Measurements from ENCODE around the gene ZNF326.

The ZNF326 gene

DNA sequence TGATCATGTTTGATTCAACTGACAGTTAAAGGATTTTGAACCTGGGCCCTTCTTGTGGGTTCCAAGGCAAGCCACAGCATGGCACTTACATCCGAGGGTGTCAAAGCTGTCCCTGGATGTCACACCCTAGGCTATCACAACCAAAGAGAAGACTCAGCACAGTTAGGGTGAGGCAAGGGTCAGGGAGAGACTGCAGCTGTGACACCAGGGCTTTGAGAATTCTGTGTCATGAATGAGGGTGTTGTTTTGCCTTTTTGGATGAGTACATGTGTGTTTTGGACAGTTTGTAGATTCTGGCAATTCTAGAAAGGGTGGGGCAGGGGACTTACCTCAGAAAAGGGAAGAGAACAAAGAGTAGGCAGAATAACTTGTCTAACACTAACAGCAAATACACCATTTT lies 37.8 kb upstream of the ZNF326 start:
- H3K27ac Mint-ChIP-seq = peak overlapping the region; percentile 6

DNA sequence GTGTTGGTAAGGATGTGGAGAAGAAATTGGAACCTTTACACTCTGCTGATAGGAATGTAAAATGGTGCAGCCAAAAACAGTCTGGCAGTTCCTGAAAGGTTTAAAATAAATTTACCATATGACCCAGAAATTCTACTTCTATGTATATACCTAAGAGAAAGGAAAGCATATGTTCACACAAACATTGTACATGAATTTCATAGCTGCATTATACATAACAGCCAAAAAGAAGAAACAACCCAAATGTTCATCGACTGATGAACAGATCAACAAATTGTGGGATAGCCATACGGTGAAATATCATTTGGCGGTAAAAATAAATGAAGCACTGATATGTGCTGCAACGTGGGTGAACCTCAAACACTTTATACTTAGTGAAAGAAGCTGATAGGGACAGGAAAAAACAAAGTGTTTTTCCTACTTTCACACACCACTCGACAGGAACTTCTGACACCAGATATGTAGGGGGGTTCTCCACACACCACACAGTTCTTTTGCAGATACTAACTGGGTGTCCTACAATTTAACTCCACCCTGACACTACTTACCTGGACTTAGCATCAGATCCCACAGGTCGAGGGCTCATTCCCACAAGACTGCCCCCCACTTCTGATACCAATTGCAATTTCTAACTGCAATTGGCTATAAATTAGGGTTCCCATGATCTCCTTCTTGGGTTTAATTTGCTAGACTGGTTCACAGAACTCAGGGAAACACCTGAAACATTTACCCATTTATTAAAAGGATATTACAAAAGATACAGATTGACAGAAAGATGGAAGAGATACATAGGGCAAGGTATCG lies 35.9 kb upstream of the ZNF326 start:
- no peak overlapping the region for H3K4me3 Mint-ChIP-seq

More for the DNA sequence above, 37.8 kb upstream of the ZNF326 start:
- Mint-ChIP-seq H3K36me3 (peaks cover 4% of the 10 kb centered on the region), H3K27me3 (no peaks in the 10 kb centered on the region), H3K9me3 (ENCODE audit: low read depth) (peaks cover 6% of the 10 kb centered on the region), H3K4me1 (ENCODE audit: low read depth) (peaks cover 43% of the 10 kb centered on the region), H3K4me3 (peak overlapping the region; percentile 35)

DNA sequence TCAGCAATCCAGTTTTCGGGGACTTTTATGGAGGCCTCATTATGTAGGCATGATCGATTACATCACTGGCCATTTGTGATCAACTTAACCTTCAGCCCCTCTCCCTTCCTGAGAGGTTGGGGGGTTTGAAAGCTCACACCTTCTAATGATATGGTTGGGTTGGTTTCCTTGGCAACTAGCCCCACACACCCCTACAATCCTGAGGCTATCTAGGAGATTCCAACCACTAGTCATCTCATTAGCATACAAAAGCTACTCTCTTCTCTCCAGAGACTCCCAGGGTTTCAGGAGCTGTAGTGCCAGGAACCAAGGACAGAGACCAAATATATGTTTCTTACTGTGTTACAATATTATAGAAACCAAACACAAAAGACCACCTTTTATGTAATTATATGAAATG lies 35.2 kb upstream of the ZNF326 start:
- H3K4me3 Mint-ChIP-seq = no peak overlapping the region
- H3K36me3 Mint-ChIP-seq = peaks cover 4% of the 10 kb centered on the region
- H3K4me1 Mint-ChIP-seq (ENCODE audit: low read depth) = peaks cover 43% of the 10 kb centered on the region
- H3K27me3 Mint-ChIP-seq = no peaks in the 10 kb centered on the region
- no peak overlapping the region for H3K27ac Mint-ChIP-seq
- H3K9me3 Mint-ChIP-seq (ENCODE audit: low read depth) = peaks cover 6% of the 10 kb centered on the region

More for the DNA sequence above, 35.9 kb upstream of the ZNF326 start:
- Mint-ChIP-seq H3K27me3 (no peaks in the 10 kb centered on the region), H3K9me3 (ENCODE audit: low read depth) (peaks cover 6% of the 10 kb centered on the region), H3K4me1 (ENCODE audit: low read depth) (peaks cover 43% of the 10 kb centered on the region), H3K36me3 (peaks cover 4% of the 10 kb centered on the region), H3K27ac (no peak overlapping the region)

DNA sequence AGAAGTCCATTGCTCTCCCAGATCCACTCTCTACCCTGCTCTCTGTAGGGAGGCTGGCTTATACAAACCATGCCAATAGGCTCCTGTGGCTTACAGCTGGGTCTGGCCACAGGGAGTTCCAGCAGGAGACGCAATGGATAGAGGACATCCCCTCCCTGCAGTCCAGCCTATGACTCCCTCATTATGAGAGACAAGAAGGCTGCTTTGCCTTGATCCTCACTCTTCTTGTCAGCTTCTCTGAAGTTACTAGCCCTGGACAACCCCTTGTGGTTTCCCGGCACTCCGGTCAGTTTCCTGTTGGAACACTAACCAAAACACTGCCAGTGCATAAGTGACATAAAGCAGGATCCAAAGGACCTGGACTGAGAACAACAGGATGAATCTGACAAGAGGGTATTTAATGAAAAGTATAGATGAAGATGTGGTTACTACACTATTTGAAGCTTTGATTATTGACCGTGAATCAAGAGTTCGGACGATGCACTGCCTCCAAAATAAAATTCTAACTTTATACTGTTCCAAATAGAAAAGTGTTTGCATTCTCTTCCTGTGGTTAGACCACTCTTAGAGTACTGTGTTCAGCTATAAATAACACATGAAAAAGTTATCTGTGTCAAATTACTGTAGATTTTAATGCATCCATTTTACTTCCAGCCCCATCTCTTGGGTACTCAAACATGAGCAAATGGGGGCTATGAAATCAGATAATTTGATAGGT lies 32.7 kb upstream of the ZNF326 start:
- Mint-ChIP-seq H3K4me3 (no peak overlapping the region), H3K9me3 (ENCODE audit: low read depth) (peaks cover 6% of the 10 kb centered on the region), H3K27ac (no peak overlapping the region), H3K36me3 (peaks cover 3% of the 10 kb centered on the region), H3K27me3 (no peaks in the 10 kb centered on the region), H3K4me1 (ENCODE audit: low read depth) (peaks cover 38% of the 10 kb centered on the region)

DNA sequence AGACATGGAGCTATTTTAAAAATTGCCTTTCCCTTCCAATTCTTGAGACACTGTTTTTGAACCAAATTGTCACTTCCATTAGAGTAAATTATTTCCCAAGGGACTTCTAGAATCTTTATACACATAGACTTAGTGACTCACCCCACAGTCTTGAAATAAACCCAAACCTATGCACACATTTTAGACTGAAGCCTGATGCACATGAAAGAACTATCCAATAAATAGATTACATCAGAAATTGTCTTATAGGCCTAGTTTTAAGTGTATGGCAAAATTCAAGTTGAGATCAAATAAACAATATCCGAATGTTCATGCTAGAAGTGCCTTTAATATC lies 32.2 kb upstream of the ZNF326 start:
- Mint-ChIP-seq H3K27ac (no peak overlapping the region), H3K36me3 (peaks cover 3% of the 10 kb centered on the region), H3K4me3 (no peak overlapping the region), H3K9me3 (ENCODE audit: low read depth) (peaks cover 6% of the 10 kb centered on the region), H3K4me1 (ENCODE audit: low read depth) (peaks cover 33% of the 10 kb centered on the region), H3K27me3 (no peaks in the 10 kb centered on the region)

DNA sequence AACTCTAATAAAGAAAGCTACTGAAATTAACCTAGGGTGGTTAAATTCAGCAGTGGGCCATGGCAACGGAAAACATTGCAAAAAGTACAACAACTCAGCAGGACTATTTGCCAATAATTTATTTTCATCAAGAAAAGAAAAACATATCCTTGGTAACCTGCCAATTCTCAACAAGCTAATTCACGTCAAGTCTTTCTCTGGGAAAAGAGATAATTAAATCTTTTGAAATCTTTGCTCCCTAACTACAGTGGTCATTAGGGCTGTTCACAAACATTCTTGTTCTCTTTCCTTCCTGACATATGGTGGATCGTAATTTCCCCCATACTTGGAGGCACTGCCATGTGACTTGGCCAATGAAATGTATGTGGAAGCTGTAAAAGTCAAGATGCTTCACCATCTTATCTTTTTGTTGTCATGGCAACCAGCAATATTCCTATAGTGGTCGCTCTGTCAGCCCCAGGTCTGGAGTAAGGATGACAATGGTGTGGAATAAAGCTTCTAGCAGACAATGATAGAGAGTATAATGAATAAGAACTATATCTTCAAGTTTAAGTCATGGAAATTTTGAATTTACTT lies 29.6 kb upstream of the ZNF326 start:
- Mint-ChIP-seq H3K4me3 (no peak overlapping the region), H3K27ac (no peak overlapping the region), H3K4me1 (ENCODE audit: low read depth) (peaks cover 12% of the 10 kb centered on the region), H3K27me3 (no peaks in the 10 kb centered on the region), H3K9me3 (ENCODE audit: low read depth) (no peaks in the 10 kb centered on the region), H3K36me3 (no peaks in the 10 kb centered on the region)

DNA sequence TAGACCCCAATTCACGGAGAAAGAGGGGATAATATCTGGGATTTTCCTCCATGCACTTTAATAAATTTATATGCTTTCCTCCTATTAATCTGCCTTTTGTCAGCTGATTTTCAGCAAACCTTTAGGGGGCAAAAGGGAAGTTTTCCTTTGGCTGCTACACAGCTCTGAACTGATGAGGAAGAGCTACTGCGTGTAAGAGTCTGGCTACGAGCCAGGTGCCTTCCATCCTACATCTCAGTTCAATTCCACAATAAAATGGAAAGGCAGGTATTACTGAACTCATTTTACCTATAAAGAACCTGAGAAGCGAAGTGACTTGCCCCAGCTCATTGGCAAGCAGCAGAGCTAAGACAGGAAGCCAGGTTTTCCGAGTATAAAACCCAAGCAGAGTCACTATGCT lies 28.3 kb upstream of the ZNF326 start:
- Mint-ChIP-seq H3K4me1 (ENCODE audit: low read depth) (peaks cover 12% of the 10 kb centered on the region), H3K4me3 (no peak overlapping the region), H3K27ac (no peak overlapping the region), H3K27me3 (no peaks in the 10 kb centered on the region), H3K9me3 (ENCODE audit: low read depth) (no peaks in the 10 kb centered on the region), H3K36me3 (no peaks in the 10 kb centered on the region)

DNA sequence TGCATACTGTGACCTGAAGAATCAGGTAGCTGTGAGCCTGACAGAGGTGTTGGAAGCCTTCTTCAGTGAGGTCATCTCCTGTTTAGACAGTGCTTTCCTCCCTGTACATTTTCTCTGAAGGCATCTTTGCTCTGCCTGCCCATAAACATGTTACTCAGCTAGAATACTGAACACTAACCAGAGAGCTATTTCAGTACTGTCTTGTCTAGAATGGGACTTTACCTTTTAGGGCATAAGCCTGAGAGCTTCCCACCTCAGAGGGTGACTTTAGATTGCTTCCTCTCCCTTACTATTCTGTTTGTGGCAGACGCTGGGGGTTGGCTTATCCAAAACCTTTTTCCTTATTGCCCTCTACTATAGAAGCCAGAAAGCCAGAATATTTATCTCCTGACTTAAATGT lies 23.3 kb upstream of the ZNF326 start:
- Mint-ChIP-seq H3K4me3 (no peak overlapping the region), H3K27me3 (no peaks in the 10 kb centered on the region), H3K9me3 (ENCODE audit: low read depth) (no peaks in the 10 kb centered on the region), H3K4me1 (ENCODE audit: low read depth) (peaks cover under 1% of the 10 kb centered on the region), H3K27ac (no peak overlapping the region), H3K36me3 (no peaks in the 10 kb centered on the region)

DNA sequence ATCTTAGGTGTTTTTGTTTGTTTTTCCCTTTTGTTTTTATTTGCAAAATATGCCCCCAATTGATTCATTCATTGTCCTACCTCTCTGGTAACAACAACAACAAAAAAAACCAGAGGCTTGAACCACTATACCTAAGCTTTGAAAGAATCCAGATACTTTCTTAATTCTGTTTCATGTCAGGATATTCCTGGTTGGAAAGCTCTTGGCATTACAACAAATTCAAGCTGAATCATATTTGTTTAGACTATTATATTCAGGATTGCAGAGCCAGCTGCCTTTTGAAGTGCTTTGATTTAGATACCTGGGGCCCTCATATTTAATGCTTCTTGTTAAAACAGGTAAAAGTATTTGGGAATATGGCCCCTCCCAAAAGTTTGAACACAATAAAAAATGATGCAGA lies 22.9 kb upstream of the ZNF326 start:
- H3K36me3 Mint-ChIP-seq = no peaks in the 10 kb centered on the region
- no peaks in the 10 kb centered on the region for H3K9me3 Mint-ChIP-seq (ENCODE audit: low read depth)
- H3K27me3 Mint-ChIP-seq = no peaks in the 10 kb centered on the region
- no peaks in the 10 kb centered on the region for H3K4me1 Mint-ChIP-seq (ENCODE audit: low read depth)
- H3K27ac Mint-ChIP-seq = no peak overlapping the region
- H3K4me3 Mint-ChIP-seq = no peak overlapping the region

DNA sequence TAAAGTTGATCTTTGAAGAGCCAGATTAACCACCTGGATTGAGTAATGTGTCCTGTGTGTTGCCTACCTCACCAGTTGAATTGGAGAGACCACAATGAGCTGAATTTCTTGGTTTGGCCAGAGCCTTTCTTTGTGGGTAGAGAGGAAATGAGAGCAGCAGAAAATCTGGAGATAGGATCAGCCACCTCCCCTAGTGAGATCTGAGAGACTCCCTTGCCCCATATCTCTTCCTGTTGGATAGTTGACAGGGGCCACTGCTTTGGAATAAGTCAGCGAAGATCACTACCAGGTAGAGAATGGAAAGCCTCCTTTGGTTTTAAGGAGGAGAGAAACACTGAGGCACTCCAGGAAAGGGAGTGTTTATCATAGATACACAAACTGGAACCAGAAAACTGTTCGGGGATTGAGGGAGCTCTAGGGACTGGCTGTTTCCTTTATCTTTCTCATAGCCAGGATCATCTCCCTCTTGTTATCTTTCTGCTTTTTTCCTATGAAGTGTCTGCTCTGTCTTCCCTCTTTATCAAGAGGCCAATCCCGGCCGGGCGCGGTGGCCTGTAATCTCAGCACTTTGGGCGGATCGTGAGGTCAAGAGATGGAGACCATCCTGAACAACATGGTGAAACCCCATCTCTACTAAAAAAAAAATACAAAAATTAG lies 21.3 kb upstream of the ZNF326 start:
- H3K4me3 Mint-ChIP-seq = no peak overlapping the region
- H3K9me3 Mint-ChIP-seq (ENCODE audit: low read depth) = no peaks in the 10 kb centered on the region
- no peak overlapping the region for H3K27ac Mint-ChIP-seq
- no peaks in the 10 kb centered on the region for H3K4me1 Mint-ChIP-seq (ENCODE audit: low read depth)
- H3K27me3 Mint-ChIP-seq = peaks cover 2% of the 10 kb centered on the region
- H3K36me3 Mint-ChIP-seq = no peaks in the 10 kb centered on the region

DNA sequence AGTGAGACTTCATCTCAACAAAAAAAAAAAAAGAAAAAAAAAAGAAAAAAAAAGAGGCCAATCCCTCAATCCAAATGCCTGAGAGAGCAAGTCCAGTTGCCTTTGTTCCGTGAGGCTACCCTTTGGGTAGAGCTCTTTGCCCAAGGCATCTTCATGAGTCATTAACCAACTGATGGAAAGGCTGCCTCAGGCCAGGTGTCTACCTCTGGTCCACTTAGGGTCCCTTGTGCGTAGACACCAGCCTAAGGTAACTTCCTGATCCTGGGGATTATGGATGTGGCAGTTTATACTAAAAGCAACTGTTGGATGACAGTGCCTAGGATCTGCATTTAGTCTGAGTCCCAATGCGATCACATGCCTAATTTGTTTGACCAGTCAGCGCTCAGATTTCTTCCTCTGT lies 20.7 kb upstream of the ZNF326 start:
- Mint-ChIP-seq H3K4me1 (ENCODE audit: low read depth) (no peaks in the 10 kb centered on the region), H3K9me3 (ENCODE audit: low read depth) (no peaks in the 10 kb centered on the region), H3K36me3 (no peaks in the 10 kb centered on the region), H3K27me3 (peaks cover 2% of the 10 kb centered on the region), H3K27ac (no peak overlapping the region), H3K4me3 (no peak overlapping the region)

DNA sequence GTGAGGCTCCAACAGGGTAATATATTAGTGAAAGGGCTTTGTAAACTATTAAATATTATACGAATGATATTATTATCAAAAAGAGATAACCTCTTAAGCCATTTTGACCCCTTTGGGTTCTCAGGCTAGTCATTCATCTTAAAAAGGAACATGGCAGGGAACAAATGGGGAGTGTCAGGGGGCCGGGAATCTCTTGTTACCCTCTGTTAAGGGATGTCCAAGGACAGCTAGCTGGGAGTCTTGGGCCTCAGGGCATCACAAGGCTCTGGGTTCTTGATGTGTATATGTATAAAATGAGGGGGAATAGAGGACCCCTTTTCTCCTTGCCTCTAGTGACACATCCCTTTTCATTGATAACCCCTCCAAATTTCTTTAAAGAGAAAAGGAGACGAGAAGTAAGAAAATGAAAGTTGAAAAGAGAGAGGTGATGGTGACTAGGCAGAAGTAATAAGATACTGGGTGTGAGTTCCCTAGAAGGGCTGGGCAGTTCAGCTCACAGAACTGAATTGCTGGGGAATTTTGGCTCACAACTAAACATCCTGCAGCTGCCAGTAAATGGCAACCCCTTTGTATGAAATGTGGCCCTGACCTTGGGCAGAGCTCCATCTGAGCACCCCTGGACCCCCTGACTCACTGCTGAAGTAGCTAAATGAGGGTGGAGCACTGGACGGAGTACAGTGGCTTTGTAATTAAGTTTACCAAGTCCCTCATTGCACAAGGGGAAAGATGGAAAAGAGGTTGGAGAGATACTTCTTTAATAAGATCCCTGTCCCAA lies 20.0 kb upstream of the ZNF326 start:
- H3K36me3 Mint-ChIP-seq = no peaks in the 10 kb centered on the region
- H3K27me3 Mint-ChIP-seq = peaks cover 2% of the 10 kb centered on the region
- no peak overlapping the region for H3K27ac Mint-ChIP-seq
- H3K4me3 Mint-ChIP-seq = no peak overlapping the region
- no peaks in the 10 kb centered on the region for H3K9me3 Mint-ChIP-seq (ENCODE audit: low read depth)
- no peaks in the 10 kb centered on the region for H3K4me1 Mint-ChIP-seq (ENCODE audit: low read depth)

DNA sequence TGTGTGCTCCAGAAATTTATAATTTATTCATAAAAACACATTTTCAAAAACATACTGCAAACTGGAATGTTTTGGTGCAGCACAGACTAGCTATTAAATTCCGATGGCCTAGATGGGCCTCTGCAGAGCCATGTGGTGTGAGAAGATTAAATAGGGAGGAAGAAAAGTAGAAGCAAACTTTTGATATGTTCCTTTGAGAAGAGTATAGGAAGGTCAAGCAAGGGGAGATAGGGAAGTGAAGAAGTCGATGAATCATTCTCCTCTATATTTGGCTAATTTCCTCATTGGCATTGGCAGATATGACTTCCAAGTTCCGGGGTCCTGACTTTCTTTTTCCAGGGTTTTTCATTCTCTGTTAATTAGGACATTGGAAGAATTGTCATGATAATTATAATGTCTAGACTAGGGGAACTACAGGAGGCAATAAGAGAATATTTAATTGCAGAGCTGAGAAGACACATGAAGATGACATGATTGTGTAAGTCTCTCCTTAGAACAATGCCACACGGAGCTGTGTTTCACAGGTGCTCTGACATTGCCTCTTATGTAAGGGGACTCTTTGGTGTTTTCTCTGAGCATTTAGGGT lies 19.3 kb upstream of the ZNF326 start:
- Mint-ChIP-seq H3K4me3 (no peak overlapping the region), H3K27ac (no peak overlapping the region)

DNA sequence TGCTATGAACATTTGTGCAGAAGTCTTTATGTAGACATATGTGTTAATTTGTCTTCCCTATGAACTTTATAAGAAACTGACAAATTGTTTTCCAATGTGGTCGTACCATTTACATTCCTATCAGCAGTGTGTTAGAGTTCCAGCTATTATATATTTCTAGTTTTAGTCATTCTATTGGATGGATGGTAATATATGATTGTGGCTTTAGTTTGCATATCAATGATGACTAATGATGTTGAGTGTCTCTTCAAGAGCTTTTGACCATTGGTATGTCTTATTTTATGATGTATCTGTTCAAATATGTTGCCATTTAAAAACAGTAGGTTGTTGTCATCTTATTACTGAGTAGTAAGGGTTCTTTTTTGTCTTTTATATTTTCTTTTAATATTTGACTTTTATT lies 16.2 kb upstream of the ZNF326 start:
- no peak overlapping the region for H3K4me3 Mint-ChIP-seq
- H3K4me1 Mint-ChIP-seq (ENCODE audit: low read depth) = no peaks in the 10 kb centered on the region
- no peaks in the 10 kb centered on the region for H3K9me3 Mint-ChIP-seq (ENCODE audit: low read depth)
- H3K36me3 Mint-ChIP-seq = no peaks in the 10 kb centered on the region
- H3K27me3 Mint-ChIP-seq = peaks cover 2% of the 10 kb centered on the region
- H3K27ac Mint-ChIP-seq = no peak overlapping the region

More for the DNA sequence above, 19.3 kb upstream of the ZNF326 start:
- Mint-ChIP-seq H3K4me1 (ENCODE audit: low read depth) (no peaks in the 10 kb centered on the region), H3K27me3 (peaks cover 2% of the 10 kb centered on the region), H3K36me3 (no peaks in the 10 kb centered on the region), H3K9me3 (ENCODE audit: low read depth) (no peaks in the 10 kb centered on the region)
